ENCODE measurements around the gene IL17A.
A peak's percentile ranks its signal among the peaks of the same experiment; 100 is the strongest.

Gene IL17A

GRCh38 chr6:52216932-52217575 lies 30.9 kb downstream of the IL17A start:
- DNase-seq (ENCODE audit: low spot score), result no peak

- DNase-seq (ENCODE audit: low spot score), result no peak
Observed at GRCh38 chr6:52217761-52218160, 31.6 kb downstream of the IL17A start.

- no peak for DNase-seq (ENCODE audit: low spot score)
Observed at GRCh38 chr6:52221302-52221701, 35.1 kb downstream of the IL17A start.

GRCh38 chr6:52227495-52227894 lies 41.3 kb downstream of the IL17A start:
- no peak for DNase-seq (ENCODE audit: low spot score)

GRCh38 chr6:52230685-52231084 lies 44.5 kb downstream of the IL17A start:
- DNase-seq (ENCODE audit: low spot score), result no peak

GRCh38 chr6:52231406-52232127 lies 45.4 kb downstream of the IL17A start:
- no peak for DNase-seq (ENCODE audit: low spot score)

- DNase-seq (ENCODE audit: low spot score), result no peak
Observed at GRCh38 chr6:52233005-52233404, 46.8 kb downstream of the IL17A start.

- peak; percentile 14 for DNase-seq (ENCODE audit: low spot score)
Observed at GRCh38 chr6:52233975-52234823, 48.0 kb downstream of the IL17A start.

Measured in NAMALWA (cell line).